ENCODE data around the gene RNF217.
"Not testable (repeated sequence)": the region's sequence is repeated elsewhere in the genome, so short reads cannot be mapped to it uniquely, and the experiment has no call there.

Gene RNF217

DNA sequence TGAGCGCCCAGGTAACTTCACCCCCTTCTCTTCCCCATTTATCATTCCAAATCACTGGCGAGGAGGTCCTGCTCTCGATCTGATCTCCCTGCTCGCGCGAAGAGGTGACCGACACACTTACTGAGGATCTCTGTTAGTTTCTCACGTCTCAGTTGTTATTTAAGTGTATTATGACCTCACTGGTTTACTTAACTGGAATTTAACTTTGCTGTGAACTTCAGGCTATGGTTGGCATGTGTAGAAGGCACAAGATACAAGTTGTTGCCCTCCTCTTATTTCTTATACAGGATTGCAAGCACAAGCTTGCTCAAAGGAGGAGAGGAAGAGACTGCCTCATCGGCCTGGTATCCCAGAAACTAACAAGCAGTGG lies 1.2 kb downstream of the RNF217 start:
- DNase-seq (ENCODE audit: low spot score), result no peak

DNA sequence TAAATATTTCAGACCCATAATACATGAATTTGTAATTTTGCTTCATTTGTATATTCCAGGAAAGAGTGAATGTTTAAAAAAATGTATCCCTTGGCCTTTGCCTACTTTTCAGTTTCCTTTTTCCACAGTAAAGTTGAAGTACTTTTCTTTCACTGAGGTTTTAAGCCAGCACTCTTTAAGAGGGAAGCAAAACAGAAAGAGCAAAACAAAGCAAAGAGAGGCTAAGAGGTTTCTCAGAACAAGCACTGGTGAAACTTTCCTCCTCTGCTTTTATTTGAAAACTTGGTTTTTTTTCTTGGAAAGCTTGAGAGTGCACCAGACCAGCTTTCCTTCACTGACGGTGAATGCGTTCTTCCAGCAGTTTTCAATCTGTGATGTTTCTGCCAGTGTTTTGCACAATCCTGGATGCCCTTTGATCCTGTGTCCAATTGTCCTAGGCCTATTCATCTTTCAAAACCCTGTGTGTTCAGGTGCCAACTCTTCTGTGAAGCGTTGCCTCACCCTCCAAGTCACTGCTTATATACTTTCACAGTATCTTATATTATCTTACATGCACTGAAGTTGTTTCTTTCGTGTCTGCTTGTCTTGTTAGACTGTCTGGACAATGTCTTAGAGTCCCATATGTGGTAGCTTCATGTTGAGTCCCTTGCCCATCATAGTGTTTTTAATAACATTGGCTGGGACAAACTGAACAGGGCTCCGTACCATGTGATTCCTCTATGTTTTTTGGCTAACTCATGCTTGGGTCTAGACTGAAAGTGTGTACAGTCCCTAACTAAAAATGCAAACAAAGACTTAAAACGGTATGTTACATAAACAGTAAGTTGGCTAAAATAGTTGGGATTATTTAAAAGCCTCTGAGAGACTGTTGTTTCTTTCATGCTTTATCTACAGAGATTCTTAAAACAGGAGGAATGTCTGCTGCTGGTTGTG lies 1.9 kb downstream of the RNF217 start:
- DNase-seq (ENCODE audit: low spot score), result no peak

DNA sequence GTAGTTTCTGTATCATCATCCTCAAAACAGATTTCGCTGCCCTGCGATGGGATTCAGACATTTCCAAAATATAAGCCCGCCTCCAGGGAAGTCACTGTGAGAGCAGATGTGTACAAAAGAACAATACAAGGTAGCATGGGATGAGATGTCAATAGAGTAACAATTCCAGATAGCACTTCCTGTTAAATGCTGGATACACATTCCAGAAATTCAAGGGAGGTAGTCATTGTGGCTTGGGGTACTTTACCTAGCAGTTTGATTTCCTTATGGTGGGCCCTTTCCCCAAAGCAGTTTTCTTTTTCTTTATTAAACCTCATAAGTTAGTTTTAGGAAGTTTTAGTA lies 2.5 kb downstream of the RNF217 start:
- DNase-seq (ENCODE audit: low spot score), result no peak

DNA sequence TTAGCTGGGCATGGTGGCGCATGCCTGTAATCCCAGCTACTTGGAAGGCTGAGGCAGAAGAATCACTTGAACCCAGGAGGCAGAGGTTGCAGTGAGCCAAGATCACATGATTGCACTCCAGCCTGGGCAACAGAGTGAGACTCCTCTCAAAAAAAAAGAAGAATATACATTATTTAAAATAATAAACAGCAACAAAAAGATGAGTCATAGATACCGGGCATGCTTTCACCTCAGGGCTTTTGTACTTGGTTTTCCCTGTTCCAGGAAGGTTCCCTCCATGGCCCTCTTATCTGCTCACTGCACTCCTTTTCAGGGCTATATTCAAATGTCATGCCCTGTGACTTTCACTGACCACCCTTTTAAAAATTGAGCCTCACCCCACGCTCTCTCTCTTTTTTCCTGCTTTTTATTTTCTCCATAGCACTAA lies 3.2 kb downstream of the RNF217 start:
- DNase-seq (ENCODE audit: low spot score), result not testable (repeated sequence)

DNA sequence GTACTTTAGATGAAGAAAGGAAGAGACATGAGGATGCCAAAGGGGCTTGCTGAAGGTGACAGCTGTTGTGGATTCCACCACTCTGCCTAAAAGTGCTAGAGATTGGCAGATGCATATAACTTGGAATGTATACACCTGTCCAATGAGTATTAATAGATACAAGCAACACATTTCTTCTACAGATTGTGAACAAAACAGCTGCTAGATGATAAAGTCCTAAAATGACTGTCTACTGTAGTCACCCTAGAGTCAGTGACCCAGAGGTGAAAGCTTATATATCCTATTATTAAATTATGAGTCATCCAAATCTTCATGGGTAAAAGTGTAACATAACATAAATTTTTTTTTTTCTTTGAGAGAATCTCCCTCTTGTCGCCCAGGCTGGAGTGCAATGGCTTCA lies 5.2 kb downstream of the RNF217 start:
- DNase-seq (ENCODE audit: low spot score), result no peak

DNA sequence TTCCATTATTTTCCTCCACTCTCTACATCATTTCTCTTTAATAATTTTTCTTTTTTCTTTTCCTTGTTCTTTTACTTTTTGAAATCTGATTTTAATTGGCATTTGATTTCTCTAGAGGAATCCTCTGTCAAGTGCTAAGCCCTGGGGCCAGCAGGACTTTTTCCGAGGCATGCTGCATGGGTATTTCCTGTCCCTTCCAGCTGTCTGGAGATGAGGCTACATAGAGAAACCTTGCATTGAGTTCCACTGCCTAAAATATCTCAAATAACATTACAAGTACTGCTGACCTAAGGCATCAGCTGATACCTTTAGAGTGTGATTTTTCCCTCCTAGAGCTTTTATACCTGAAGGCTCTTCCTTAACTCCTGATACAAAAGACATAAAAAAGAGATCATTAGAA lies 6.2 kb downstream of the RNF217 start:
- DNase-seq (ENCODE audit: low spot score), result no peak

DNA sequence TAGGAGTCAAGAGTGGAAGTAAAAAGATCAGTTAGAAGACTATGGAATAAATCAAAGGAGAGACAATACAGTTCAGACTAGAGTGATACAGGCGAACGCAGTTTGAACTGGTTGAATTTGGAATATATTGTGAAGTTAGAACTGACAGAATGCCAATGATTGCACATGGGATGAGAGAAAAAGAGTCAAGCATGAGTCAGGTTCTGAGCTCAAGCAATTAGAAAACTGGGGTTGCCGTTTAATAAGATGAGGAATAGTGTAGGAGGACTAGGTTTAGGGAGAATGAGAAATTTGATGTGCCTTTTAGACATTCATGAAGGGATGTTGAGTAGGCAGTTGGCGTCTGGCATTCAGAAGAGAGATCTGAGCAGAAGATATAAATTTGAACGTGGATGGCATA lies 8.0 kb downstream of the RNF217 start:
- no peak for DNase-seq (ENCODE audit: low spot score)

DNA sequence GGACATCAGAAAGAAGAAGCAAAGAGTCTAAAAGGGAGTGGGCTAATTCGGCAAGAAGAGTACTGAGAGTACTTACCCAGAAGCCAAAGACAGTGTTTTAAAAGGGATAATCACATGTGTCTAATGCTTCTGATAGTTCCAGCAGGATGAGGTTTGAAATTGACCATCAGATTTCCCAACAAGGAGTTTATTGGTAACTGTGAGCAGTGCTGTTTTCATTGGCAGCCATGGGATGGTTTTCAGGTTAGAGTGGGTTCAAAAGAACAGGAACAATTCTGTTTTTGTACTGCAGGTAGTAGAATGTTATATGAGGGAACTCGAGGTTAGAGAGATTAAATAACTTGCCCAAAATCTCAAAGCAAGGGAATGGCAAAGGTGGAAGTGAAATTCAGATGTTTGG lies 8.5 kb downstream of the RNF217 start:
- no peak for DNase-seq (ENCODE audit: low spot score)

DNA sequence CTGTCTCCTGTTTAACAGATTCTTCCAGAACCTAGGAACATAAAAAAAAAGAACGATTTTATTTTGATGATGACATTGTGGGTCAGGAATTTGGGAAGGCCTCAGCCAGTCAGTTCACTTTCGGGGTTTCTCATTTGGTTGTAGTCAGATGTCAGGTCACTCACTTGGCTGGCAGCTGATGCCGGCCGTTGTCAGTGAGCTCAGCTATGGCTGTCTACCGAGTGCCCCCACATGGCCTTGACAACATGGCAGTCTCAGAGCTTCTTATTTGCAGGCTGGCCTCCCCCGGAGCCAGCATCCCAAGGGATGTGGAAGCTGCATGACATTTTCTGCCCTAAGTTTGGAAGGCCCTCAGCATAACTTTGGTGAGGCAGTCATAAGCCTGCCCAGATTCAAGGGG lies 11.5 kb downstream of the RNF217 start:
- no peak for DNase-seq (ENCODE audit: low spot score)

DNA sequence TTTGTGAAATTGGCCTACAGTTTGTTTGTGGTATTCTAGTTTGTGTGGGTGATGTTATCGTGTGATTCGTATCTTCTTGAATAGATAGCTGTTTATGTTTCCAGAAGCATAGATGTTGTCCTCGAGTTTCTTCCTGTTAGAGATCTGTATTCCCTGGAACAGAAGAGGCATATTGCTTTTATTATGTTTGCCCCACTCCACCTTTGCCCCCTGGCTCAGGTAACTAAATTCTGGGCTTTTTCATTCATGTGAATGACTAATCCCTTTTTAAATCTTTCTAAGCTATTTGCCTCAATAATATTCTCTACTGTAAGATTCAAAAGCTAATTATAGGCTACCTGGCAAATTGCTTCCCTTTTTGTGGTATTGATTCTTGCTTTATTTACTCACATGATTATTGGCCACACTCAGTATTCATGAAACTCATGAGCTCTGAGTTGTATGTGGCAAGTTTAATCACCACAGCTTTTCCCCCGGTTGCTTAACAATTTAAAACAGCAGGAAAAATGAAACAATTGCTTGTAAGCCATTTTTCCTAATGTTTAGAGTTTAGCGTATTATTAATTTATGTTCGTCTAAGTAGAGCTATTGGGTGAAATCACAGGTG lies 12.6 kb downstream of the RNF217 start:
- no peak for DNase-seq (ENCODE audit: low spot score)

DNA sequence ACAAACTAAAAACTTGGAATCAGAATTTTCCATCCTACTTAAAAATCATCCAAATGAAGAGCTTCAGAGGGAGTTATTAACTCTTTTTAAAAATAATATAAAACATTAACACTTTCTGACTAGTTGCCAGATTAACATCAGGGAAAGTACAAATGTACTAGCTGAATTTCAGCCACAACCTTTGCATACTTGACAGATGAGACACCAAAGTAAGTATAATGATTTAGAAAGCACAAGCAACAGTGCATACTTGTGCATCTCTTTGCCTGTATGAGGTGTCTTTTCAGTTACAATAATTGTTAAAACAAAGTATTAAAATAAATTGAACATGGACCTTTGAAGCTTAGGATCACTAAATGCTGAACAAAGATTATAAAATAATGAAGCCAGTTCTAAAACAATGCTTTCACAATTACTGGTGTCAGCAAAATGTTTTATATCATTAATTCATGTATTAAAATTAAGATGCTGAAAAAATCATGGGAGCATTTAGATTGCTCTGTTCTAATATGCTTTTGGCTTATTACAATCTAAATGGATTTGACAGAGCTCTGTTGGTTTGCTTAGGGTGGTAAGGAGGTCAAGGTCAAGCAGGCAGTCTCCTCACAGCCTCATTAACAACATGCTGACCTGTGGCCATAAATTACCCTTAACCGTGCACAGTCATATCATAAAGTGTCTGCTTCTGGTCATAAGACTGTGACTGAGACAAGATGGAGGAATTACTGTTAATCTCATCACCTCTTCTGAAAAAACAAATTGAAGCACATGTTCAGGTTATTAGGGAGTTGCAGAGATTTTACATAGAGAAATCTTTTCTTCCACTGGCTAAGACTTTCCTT lies 15.1 kb downstream of the RNF217 start:
- DNase-seq (ENCODE audit: low spot score), result no peak

DNA sequence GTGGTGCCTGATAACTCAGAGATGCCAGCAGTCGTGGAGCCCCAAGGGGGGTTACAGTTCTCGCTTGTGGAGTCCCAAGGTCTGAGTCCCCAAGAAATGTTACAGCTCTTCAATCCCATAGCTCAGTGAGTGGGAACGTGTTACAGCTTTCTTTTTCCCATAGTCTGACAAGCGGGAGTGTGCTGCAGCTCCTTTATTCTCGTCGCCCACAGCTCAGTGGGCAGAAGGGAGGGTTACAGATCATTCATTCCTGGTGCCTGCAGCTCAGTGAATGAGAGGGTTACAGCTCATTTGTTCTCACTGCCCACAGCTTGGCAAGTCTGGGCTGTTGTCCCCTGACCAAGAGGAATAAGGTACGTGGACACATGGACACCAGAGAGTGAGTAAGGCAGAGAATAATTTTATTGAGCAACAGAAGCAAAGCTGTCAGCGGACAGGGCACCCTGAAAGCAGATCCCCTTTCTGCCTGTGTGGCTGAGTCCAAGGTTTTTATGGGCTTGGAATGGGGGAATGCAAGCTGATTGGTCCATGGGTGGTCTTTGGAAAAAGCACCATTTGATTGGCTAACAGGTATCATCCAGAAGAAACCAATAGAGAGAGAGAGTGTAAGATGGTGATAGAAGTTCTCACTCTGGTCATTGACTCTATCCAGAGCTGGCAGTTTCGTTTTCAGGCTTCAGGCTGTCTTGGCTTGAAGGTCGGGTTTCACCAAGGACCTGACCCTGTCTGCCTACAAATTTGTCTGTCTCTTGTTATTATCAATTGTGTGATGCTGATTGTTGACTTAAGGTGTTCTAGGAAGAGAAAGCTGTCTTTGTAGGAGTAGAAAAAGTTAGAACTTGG lies 16.4 kb downstream of the RNF217 start:
- DNase-seq (ENCODE audit: low spot score), result no peak

DNA sequence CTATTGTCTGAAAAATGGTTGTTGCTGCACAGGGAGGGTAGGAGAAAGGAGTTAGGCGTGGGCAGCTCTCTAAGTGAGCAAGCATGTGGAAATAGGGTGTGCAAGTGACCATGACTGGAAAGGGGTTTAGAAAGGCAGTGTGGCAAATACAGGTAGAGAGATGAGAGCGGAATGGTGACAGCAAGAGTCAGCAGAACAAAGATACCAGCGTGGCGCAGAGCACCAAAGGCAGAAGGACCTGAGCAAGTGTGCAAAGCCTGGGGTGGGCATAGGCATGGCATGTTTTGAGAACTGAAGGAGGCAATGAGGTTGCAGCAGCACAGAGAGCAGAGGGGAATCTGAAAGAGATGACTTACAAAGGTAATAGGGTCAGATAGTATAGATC lies 17.0 kb downstream of the RNF217 start:
- DNase-seq (ENCODE audit: low spot score), result no peak

DNA sequence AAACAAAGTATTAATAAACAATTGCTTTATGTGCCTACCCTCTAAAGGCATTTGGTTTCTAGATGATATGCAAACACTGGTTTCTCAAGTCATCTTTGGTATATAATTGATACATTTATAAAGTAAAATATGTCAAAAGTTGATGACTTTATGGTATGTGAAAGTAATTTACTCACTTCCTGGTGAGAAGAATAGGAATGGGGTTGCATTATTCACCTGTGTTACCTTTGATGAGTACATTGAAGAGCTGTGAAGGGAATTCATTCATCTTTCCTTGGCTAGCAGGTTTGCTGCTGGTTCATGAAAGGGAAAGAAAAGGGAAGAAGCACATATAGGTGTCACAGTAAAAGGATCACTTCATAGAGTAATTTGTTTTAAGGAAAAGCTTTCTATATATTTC lies 20.4 kb downstream of the RNF217 start:
- no peak for DNase-seq (ENCODE audit: low spot score)

DNA sequence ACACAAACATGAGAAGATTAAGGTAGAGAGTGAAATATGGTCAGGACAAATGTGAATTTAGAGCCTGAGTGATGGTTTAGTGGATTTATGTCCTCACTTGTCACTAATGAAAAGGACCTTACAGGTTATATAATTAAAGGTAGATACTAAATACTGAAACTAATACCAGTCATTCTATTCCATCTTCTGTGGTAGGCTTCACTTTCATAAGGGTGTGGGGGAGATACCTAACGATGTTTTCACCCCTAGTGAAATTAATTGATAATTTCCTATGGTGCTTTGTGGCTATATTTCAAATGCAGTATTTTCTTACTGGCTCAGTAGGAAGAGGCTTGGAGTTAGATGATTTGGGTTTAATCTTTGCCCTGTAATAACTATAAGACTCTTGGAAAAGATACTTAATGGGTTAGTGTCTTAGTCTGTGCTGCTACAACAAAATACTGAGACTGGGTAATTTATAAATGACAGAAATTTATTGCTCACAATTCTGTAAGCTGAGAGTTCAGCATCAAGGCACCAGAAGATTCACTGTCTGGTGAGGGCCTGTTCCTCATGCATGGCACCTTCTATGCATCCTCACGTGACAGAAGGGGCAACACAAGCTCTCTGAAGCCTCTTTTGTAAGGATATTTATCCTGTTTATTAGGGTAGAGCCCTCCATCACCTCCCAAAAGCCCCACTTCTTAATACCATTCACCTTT lies 21.3 kb downstream of the RNF217 start:
- no peak for DNase-seq (ENCODE audit: low spot score)

DNA sequence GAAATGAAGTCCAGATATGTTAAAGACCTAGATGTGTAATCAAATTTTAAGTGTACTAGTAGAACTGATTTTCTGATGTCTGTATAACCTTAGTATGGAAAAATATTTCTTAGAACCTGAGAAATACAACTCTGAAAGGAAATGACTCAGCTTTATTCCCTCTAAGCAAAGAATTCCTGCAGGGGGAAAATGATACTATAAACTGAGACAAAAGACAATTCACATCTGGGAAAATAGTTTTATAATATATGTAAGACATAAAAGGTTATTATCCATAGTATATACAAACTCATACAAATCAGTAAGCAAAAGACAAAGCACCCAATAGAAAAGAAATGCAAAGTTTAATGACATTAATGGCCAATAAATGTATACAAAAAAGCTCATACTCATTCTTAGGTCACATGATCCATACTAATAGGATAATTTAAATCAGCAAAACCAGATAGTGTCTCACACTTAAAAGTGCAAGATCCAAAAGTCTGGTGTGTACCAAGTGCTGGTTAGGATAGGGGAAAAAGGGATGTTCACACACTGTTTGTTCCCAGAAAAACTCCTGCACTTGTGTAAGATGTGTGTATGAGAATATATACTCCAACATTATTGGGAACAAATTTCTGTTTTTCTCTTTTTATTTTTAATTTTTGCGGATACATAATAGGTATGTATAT lies 22.6 kb downstream of the RNF217 start:
- DNase-seq (ENCODE audit: low spot score), result no peak

DNA sequence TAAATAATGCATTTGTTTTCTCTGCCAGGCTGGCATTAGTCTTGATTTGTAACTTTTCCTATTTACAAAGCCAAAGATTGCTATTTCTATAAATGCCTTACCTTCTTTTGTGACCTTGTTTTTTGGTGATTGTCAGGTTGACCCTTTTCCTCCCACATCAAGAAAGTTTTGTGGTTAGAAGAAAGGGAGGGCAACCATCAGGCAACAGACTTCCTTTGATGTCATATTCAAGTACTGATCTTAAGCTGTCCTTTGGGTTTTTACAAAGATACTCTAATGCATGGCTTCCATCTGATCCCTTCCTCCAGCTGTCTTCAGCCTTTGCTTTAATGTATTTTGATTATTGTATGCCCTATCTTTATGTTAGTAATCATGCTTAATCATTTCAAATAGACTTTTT lies 23.9 kb downstream of the RNF217 start:
- DNase-seq (ENCODE audit: low spot score), result no peak

DNA sequence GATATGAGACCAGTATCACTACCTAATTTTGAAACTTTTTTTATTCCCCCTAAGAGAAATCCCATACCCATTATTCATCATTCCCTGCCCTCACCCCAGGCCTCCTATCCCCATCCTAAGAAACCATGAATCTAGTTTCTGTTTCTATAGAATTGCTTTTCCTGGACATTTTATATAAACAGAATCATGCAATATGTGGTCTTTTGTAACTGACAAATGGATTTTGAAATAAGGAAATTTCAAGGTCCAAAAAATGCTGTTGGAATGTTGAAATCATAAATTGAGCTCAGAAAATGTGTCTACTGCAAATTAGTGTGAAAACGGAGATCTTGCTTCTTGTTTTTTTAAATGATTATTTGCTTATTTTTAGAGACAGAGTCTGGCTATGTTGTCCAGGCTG lies 25.1 kb downstream of the RNF217 start:
- no peak for DNase-seq (ENCODE audit: low spot score)

DNA sequence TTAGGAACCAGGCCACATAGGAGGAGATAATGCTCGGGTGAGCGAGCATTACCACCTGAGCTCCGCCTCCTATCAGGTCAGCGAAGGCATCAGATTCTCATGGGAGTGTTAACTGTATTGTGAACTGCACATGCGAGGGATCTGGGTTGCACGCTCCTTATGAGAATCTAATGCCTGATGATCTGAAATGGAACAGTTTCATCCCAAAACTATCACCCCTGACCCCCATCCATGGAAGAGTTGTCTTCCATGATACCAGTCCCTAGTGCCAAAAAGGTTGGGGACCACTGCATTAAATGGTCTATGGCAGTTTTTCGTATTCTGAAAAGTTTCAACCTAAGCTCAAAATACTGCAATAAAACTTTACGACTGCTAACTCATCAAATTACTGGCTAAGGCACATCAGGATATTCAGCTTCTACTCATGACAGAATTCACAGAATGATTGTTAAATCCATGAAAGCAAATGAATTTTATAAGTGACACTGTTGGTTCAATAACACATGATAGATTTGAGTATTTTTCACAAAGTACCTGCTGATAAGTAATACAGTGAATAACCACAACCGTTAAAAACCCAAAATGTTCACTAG lies 25.9 kb downstream of the RNF217 start:
- DNase-seq (ENCODE audit: low spot score), result no peak

Measured in iPS-NIHi11 (cell line).